CD1c-positive myeloid dendritic cell (primary cell): ENCODE results near the gene IDH2.
A peak's percentile ranks its signal among the peaks of the same experiment; 100 is the strongest.
"Not testable (repeated sequence)": the region's sequence is repeated elsewhere in the genome, so short reads cannot be mapped to it uniquely, and the experiment has no call there.

Experiments used
- DNase-seq: peaks from one replicate; pipeline ENCODE4 v3.0.0-alpha.2; 2016; ENCODE audit errors: extremely low spot score

IDH2 gene

DNA sequence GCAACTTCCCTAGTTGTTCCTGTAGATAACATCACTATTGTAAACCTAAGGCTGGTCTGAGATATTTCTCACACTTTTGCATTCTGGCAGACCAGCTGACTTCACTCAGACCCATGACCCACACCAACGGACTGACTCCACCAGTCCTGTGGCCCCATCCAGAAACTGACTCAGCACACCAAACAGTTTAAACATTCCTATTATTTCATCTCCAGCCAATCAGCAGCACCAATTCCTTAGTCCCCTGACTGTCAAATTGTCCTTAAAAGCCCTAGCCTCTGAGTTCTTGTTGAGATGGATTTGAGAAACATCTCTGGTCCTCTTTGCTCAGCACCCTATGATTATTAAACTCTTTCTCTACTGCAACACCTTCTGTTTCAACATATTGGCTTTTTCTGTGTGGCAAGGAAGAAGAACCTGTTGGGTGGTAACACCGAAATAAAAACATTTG is 12.2 kb upstream of the IDH2 start:
- peak; percentile 6 for DNase-seq

DNA sequence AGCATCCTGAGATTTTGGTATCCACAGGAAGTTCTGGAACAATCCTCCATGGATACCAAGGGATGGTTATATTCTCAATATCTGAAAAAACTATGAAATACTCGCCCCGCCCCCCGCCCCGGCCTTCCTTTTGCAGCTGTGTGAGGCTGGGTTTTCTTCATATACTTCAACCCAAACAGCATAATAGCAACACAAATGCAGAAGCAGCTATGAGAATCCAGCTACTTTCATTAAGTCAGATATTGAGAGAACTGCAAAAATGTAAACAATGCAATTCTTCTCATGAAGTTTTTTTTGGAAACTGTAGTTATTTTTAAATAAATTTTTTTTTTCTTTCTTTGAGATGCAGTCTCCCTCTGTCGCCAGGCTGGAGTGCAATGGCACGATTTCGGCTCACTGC is 10.9 kb upstream of the IDH2 start:
- DNase-seq = no peak

DNA sequence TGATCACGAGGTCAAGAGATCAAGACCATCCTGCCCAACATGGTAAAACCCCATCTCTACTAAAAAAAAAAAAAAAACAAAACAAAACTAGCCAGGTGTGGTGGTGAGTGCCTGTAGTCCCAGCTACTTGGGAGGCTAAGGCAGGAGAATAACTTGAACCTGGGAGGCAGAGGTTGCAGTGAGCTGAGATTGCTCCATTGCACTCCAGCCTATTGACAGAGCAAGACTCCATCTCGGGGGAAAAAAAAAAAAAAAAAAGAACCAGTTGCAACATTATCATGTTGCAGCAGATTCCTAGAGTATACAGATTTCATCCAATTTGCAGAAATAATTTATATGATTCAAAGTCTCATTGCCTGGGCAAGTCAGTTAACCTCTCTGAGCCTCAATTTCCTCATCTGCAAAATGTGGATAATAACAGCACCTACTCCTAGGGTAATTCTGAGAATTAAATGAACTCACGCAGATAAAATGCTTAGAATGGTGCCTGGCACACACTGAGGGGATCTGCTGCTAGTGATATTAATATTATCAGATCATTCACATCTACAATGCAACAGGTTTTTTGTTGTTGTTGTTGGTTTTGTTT is 7.0 kb upstream of the IDH2 start:
- DNase-seq = not testable (repeated sequence)

DNA sequence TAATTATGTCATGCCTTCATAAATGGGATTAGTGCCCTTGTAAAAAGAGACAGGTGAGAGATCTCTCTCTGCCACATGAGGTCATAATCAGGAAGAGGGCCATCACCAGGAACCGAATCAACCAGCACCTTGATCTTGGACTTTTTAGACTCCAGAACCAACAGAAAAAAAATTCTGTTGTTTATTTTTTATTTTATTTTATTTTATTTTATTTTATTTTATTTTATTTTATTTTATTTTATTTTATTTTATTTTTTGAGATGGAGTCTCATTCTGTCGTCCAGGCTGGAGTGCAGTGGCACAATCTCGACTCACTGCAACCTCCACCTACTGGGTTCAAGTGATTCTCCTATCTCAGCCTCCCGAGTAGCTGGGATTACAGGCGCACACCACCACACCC is 5.8 kb upstream of the IDH2 start:
- DNase-seq = not testable (repeated sequence)

DNA sequence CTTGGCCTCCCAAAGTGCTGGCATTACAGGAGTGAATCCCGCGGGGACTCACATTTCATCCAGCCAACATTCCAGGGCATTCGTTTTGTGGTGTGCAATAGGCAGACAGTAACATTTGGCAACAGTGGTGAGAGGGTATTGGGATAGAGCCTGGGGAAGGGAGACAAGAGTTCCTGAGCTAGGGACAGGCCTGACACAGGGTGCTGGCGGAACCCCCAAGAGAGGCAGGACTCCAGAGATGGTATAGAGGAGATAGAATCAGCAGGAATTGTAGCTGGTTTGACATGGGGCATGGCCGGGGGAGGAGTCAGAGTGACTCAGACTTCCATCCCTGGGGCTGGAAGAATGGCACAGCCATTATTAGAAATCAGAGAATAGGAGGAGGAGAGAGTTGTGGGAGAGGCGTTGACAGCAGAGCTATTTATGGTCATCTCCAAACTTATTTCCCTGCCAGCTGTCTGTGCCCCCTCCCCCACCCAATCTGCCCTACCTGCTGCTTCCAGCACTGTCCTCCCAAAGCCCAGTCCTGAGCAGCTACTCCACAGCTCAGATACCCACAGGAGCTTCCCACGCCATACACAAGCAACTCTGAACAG is 4.4 kb upstream of the IDH2 start:
- no peak for DNase-seq

DNA sequence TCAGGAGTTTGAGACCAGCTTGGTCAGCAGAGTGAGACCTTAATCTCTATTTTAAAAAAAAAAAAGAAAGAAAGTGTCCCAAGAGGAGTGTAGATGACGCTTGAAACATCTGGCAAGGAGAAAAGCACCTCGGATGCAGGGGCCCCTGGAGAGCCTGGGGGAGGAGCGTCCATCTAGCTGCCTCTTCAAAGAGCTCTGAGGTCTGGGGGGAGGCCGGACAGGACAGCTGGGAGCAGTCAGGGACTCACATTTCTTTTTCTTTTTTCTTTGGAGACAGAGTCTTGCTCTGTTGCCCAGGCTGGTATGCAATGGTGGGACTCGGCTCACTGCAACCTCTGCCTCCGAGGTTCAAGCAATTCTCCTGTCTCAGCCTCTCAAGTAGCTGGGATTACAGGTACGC is 3.3 kb upstream of the IDH2 start:
- no peak for DNase-seq

DNA sequence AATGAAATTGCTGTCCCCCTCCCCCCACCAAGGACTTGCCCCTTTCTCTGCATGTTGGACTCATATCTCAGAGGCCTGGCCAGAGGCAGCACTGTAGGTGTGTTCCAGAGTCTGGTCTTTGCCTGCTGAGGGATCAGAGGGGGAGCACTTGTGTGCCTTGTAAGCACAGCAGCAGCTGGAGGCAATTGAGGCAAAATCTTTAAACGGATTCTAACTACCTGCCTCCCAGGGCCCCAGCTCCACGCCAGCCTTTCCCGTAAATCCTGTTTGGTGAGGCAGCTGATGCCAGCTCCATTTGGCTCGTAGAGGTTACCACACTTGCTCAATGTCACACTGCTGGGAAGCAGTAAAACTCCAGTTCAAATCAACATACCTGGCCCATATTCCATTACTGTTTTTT is 2.3 kb upstream of the IDH2 start:
- no peak for DNase-seq

DNA sequence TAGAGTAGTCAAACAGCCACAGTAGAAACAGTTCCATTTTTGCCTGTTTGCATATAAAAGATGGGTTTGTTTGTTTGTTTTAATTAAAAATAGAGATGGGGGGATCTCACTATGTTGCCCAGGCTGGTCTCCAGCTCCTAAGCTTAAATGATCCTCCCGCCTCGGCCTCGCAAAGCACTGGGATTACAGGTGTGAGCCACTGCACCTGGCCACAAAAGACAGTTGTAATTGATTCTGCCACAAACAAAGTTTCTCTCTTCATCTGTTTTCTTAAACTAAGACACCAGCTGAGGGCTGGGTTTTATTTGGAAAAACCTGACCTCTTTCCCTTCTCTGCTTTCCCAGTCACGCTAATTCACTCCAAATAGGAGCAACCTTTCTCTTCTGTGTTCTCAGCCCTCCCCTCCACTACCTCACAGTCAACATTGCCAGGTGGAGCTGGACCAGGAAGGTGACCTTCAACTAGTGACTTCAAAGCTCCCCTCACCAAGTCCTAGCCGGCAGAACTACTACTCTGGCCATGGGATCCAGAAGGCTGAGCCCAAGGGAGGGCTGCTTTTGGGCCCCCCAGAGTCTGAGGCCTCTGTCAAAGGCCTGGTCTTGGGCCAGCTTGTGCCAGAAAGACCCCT is 1.5 kb upstream of the IDH2 start:
- no peak for DNase-seq

DNA sequence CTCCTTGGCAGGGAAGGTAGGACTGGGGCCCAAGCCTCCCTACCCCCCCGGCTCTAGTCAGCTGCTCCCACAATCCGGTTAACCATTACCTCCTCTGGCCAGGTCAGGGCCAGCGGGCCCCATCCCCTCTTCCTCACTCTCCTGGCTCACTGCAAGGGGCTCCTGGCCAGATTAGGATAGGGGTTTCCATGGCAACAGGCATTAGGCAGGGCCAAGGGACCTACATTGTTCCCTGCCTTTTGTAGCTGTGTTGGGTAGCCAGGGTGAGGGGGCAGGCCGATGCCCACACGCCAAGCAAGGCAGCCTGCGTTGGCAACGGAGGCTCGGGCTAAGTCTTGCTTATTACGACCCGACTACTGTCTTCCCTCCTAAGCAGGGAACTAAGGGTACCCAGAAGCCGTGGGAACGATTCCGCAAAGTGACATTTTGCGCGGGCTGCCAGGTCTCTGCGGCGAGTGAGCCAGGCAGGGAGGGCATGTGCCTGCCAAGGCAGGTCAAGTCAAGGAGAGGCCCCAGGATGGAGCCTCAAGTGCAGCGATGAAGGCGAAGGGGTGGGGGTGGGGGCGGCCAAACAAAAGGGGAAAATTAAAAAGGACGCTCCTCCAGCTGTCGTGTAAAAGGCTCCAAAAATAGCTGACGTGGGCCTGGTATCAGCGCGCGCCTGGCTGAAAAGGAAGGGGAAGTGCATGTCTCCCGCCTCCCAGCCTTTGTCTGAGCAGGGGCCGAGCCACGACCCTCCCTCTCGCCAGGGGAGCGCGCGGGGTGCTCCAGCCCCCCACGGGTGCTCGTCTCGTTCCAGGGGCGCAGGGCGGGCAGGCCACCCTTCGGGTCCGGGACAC is 919 bp downstream of the IDH2 start:
- peak; percentile 73 for DNase-seq

DNA sequence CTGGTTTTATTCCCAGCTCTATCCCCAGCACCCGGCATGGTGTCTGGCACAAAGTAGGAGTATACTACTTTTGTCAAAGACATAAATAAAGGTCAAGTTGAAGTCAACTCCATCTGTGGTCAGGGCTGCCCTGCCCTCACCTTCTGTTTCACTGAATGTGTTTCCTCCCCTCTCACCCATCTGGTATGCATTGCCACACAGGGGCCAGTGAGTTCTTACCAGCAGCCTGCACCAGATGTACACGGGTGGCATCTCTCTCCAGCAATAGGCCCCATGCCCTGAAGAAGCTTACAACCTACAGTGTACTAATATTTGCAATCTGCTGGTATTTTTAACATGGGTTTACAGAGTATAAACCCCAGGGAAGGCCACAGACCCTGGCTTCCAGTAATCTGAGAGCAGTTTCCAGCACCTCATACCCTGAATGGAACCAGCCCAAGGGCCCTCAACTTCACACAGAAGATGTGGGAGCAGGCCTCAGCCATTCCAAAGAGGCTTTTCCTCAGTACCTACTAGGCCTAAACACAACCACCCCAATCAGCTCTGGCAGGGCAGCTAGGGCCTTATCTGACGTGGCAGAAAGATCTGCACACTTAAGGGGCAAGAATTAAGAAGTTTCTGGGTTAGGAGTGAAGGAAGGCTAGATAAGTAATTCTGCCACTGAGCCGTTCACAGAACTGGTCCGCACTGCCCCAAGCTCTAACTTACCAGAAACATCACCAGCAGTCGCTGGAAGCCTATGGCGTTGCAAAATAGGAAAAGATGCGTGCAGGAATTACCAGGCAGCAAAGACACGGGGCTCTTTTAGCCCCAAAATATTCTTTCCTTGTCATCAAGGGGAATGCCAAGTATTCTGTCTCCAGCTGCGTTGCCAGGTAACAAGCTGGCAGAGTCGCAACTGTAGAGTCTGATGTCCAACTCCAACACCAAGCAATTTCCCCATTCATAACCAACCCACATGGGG is 2.1 kb downstream of the IDH2 start:
- peak; percentile 17 for DNase-seq

DNA sequence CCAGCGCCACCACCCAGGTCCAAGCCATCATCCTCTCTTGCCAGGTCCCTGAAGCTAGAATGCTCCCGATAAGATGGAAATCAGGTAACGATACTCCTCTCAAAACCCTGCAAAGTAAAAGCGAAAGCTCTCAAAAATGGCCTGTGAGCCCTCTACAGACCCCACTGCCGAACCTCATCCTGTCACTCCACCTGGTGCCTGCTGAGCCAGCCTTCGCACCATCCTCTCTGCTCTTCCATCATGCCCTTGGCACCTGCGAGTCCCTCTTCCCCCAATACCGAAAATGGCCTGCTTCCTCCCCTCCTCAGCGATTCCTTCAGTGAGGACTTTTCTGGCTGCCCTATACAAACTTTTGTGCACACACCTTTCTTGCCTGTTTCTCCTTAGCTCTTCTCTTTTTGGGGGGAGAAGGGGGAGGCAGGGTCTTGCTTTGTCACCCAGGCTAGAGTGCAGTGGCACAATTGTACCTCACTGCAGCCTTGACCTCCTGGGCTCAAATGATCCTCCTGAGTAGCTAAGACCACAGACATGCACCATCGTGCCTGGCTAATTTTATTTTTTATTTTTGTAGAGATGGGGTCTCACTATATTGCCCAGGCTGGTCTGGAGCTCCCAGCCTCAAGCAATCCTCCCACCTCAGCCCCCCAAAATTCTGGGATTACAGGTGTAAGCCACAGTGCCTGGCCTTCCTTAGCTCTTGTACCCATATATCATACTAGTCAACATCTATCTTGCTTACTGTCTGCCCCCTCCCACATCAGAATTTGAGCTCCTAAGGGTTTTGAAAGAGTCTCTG is 3.0 kb downstream of the IDH2 start:
- DNase-seq = peak; percentile 18

DNA sequence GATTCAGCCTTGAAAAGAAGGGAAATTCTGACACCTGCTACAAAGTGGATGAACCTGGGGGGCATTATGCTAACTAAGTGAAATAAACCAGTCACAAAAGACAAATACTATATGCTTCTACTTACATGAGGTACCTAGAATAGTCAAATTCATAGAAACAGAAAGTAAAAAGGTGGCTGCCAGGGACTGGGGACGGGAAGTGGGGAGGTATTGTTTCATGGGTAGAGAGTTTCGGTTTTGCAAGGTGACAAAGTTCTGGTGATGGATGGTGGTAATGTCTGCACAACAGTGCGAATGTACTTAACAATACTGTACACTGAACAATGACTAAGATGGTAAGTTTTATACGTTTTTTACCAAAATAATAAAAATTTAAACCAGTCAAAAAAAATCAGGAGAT is 4.8 kb downstream of the IDH2 start:
- peak; percentile 61 for DNase-seq

DNA sequence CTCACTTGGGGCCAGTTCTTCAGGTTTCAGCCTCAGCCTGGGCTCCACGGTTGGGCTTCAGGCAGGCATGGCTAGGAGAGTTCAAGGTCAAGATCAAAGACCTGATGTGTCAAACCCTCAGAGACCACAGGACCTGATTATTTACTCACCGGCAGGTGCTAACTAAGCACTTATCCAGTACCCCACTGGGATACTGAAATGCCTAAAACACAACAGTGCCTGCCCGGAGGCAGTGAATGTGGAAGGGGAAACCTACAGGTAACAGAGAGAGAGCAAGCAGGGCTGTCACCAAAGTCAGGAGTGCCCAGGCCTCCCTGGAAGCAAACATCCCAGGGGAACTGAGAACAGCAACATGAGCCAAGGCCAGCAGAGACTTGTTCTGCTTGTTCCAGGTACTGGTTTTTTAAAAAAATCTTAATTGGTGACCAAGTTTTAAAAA is 6.7 kb downstream of the IDH2 start:
- no peak for DNase-seq

DNA sequence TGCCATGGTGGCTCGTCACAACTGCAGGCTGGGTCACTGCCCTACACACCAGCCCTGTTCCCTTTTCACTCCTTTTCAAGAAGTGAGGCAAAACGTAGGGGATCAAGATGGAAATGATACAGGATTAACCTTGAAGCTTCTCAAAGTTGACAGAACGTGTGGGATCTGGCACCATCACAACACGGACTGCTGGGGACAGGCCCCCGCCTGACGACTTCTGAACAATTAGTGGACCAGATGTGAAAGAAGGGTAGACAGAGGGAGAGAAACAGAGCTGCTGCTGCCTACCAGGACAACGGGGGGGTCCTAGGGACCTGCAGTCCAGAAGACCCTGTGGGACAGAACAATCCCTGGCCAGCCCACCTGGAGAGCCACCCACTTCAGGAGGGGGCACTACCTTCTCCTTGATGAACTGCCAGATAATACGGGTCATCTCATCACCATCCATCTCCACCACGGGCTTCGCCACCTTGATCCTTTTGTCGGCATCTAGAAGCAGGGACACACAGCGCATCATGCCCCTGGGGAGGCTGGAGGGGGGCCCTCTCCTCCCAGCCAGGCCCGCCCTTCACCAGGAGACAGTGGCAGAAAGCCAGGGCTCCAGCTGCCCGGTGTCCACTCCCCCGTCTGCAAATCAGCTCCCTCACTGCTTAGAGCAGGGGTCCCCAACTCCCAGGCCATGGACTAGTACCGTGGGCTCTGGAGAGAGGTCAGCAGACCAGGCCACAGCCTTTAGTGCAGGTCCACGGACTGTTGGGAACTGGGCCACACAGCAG is 10.9 kb downstream of the IDH2 start:
- no peak for DNase-seq

DNA sequence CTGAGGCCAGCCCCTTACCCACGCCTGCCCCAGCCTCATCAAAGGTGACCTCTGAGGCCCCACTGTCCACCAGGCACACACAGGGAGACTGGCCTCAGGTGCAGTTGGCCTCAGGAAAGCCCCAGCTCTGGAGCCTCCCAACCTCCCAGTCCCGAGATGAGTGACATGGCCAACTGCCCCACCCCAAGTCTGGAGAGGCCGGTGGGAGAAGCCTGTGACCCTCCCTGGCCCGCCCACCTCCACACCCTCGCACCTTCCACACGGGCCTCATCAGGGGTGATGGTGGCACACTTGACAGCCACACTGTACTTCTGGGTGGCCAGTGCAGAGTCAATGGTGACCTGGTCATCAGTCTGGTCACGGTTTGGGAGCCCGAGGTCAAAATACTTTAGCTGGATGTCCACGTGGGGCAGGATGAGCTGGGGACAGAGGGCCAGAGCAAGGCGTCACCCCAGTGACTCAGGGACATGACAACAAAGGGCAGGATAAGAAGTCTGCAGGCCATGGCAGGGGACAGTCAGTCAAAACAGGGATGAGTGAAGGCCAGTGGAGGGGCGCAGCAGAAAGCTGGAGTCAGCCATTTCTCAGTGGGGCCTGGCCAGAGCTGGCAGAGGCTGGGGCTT is 11.9 kb downstream of the IDH2 start:
- no peak for DNase-seq

DNA sequence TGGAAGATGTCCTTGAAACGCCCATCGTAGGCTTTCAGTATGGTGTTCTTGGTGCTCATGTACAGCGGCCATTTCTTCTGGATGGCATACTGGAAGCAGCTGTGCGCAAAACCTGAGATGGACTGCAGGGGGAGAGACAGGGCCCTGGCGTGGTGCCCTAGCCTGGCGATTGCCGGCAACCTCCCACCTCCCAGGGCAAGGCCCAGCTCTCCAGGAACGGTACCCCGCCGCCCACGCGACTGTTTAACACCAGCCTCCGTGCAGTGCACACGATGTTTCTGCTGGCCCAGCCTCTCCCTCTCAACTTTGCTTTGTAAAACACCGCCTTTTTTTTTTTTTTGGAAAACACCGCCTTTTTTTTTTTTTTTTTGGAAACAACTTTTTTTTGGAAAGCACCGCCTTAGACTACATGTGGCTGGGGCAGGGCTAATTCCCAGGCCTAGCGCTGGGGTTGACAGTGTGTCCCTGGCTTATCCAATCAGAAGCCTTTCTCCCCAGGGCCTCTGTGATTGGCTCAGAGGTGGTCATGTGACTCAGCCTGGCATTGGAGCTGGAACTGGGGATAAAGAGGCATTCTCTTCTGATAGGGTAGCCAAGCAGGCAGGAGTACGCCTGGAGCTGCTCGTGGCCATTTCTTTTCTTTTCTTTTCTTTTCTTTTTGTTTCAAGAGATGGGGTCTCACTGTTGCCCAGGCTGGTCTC is 14.7 kb downstream of the IDH2 start:
- DNase-seq = peak; percentile 47

DNA sequence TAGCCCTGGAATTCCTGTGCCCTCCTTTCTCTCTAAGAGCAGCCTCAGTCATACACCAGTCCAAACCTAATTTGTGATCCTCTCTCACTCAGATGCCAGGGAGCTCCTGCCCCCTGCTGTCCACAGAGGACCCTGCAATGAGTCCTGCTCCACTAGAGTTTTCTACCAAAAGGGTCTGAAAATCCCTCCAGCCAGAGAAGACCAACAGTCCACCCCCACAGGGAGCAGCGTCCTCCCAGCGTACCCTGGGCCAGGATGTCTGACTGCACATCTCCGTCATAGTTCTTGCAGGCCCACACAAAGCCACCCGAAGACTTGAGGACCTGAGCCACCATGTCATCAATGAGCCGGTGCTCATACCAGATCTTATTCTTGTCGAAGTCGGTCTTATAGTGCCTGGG is 15.4 kb downstream of the IDH2 start:
- peak; percentile 57 for DNase-seq

DNA sequence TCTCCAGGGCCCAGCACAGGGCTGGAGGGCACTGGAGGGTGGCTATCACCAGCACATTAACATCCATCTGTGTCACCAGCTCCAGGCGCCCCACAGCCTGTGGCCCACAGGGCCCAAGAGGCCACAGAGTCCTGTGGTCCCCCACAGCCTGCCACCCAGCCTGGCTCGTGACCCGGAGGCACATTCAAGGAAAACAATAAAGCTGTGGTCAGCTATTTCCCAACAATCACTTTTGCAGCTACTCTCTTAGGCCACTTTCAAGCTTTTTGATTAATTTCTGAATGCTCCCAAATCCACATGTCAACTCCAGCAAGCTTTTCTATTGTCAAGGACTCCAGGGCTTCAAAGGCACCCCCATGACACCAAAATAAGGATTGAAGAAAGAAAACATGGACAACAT is 16.7 kb downstream of the IDH2 start:
- no peak for DNase-seq
